ENCODE results near the gene STX16.

DNA sequence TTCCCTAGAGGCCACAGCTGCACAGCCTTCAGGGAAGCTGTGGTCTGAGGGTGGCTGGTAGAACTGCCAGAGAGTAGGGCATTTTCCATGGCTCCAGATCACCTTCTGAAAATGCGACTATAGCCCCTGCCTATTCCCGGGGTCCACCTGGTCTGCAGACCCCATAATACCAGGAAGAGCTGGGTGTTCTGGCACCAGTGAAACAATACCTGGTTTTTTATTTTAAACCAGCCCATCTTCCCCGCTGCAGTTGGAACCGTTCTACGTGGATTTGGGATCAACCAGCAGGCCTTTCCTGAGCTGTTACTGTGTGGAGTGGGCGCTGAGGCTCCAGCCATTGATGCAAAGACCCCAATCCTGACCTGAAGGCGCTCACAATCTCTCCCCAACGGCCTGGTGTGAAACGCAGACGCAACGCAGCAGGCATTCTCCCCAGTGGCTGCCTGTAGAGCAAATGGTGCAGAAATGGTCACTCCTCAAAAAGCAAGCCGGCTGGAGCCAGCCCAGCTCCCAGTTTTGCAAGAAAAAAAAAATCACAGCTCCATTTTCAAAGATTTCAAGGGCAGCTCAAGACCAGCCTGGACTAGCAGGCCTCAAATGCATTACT, 52.8 kb downstream of the STX16 start:
- TF ChIP-seq, protein P1, sequence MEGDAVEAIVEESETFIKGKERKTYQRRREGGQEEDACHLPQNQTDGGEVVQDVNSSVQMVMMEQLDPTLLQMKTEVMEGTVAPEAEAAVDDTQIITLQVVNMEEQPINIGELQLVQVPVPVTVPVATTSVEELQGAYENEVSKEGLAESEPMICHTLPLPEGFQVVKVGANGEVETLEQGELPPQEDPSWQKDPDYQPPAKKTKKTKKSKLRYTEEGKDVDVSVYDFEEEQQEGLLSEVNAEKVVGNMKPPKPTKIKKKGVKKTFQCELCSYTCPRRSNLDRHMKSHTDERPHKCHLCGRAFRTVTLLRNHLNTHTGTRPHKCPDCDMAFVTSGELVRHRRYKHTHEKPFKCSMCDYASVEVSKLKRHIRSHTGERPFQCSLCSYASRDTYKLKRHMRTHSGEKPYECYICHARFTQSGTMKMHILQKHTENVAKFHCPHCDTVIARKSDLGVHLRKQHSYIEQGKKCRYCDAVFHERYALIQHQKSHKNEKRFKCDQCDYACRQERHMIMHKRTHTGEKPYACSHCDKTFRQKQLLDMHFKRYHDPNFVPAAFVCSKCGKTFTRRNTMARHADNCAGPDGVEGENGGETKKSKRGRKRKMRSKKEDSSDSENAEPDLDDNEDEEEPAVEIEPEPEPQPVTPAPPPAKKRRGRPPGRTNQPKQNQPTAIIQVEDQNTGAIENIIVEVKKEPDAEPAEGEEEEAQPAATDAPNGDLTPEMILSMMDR (conservative IDR thresholded peaks at IDR 0.05): no peak
- no peak for TF ChIP-seq ZFX (IDR thresholded peaks at IDR 0.05)
